Measurements from ENCODE around the gene FAM135A.
"Not testable (repeated sequence)": the region's sequence is repeated elsewhere in the genome, so short reads cannot be mapped to it uniquely, and the experiment has no call there.

The FAM135A gene

GRCh38 chr6:70566751-70567382, 153.6 kb downstream of the FAM135A start, which contains the start of gene SDHAF4:
Gene SDHAF4, plus strand, starts transcription at chr6:70566930. Its CDS starts 11 bp downstream, at chr6:70566941.
- Mint-ChIP-seq H3K4me1 (ENCODE audit: low read depth) (peaks cover 6% of the 10 kb centered on the region), H3K9me3 (no peaks in the 10 kb centered on the region), H3K36me3 (ENCODE audit: low read depth) (peaks cover 6% of the 10 kb centered on the region), H3K27me3 (ENCODE audit: low read depth) (no peaks in the 10 kb centered on the region), H3K4me3 (peak within 1 kb of the TSS; percentile 84), H3K27ac (peak within 1 kb of the TSS; percentile 77)

DNA sequence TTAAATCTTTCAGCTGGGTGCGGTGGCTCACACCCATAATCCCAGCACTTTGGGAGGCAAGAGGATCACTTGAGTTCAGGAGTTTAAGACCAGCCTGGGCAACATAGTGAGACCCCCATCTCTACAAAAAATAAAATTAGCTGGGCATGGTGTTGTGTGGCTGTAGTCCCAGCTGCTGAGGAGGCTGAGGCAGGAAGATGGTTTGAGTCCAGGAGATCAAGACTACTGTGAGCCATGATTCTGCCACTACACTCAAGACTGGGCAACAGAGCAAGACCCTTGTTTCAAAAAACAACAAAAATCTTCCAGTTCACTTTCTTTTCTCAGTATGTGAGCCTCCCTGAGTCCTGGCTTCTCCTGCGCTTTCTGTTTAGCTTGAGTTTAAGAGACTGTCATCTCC, 161.3 kb downstream of the FAM135A start:
- H3K27ac Mint-ChIP-seq = no peak overlapping the region
- peaks cover 7% of the 10 kb centered on the region for H3K36me3 Mint-ChIP-seq (ENCODE audit: low read depth)
- no peaks in the 10 kb centered on the region for H3K9me3 Mint-ChIP-seq
- peaks cover 4% of the 10 kb centered on the region for H3K4me1 Mint-ChIP-seq (ENCODE audit: low read depth)
- H3K4me3 Mint-ChIP-seq = no peak overlapping the region
- H3K27me3 Mint-ChIP-seq (ENCODE audit: low read depth) = no peaks in the 10 kb centered on the region

GRCh38 chr6:70575899-70576495, 162.7 kb downstream of the FAM135A start:
- Mint-ChIP-seq H3K4me1 (ENCODE audit: low read depth) (peaks cover 4% of the 10 kb centered on the region), H3K4me3 (no peak overlapping the region), H3K27ac (no peak overlapping the region), H3K9me3 (no peaks in the 10 kb centered on the region), H3K27me3 (ENCODE audit: low read depth) (no peaks in the 10 kb centered on the region), H3K36me3 (ENCODE audit: low read depth) (peaks cover 9% of the 10 kb centered on the region)

DNA sequence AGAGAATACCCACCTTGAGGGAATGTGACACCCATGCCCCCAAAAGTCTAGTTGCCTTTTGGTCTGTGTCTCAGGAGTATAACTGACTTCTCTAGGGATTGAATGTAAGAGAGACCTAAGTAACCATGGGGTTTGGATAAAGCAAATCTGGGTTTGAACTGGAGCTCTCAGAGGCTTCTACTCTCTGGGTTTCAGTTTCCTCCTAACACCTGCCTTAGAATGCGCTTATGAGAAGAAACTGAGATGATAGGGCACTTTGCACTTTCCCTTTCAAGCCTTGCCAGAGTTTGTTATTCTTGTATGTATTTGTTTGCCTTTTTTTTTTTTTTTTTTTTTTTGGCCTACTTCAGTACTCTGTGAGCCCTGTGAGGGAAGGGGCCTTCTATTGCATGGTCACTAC, 172.8 kb downstream of the FAM135A start:
- no peak overlapping the region for H3K27ac Mint-ChIP-seq
- H3K36me3 Mint-ChIP-seq (ENCODE audit: low read depth) = peaks cover 23% of the 10 kb centered on the region
- H3K4me3 Mint-ChIP-seq = no peak overlapping the region
- no peaks in the 10 kb centered on the region for H3K9me3 Mint-ChIP-seq
- no peaks in the 10 kb centered on the region for H3K27me3 Mint-ChIP-seq (ENCODE audit: low read depth)
- H3K4me1 Mint-ChIP-seq (ENCODE audit: low read depth) = peaks cover 19% of the 10 kb centered on the region

GRCh38 chr6:70590400-70590799, 177.1 kb downstream of the FAM135A start:
- Mint-ChIP-seq H3K9me3 (peaks cover 6% of the 10 kb centered on the region), H3K27me3 (ENCODE audit: low read depth) (no peaks in the 10 kb centered on the region), H3K36me3 (ENCODE audit: low read depth) (peaks cover 17% of the 10 kb centered on the region), H3K4me3 (no peak overlapping the region), H3K4me1 (ENCODE audit: low read depth) (peaks cover 10% of the 10 kb centered on the region), H3K27ac (no peak overlapping the region)

DNA sequence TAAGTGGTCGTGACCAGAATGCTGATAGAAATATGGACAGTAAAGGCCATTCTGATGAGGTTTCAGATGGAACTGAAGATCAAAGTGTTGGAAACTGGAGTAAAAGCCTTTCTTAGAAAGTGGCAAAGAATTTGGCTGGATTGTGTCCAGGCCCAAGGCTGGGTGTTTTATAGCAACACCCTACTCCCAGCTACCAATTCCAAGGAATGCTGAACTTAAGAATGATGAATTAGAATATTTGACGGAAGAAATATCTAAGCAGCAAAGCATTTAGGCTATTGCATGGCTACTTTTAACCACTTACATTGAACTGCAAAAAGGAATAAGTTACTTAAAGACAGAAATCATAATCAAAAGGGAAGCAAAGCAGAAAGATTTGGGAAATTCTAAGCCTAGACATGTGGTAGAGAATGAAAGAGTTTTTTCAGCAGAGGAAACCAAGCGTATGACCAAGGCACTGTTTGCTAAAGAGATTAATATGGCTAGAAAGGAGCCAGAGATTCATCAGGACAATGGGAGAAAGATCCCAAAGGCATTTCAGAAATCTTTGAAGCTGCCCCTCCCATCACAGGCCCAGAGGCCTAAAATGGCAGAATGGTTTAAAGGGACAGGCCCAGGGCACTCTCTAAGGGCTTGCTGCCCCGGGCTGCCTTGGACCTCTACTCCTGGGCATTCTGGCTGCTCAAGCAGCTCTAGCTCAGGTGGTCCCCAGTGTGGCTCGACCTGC, 179.2 kb downstream of the FAM135A start:
- no peaks in the 10 kb centered on the region for H3K27me3 Mint-ChIP-seq (ENCODE audit: low read depth)
- no peak overlapping the region for H3K27ac Mint-ChIP-seq

DNA sequence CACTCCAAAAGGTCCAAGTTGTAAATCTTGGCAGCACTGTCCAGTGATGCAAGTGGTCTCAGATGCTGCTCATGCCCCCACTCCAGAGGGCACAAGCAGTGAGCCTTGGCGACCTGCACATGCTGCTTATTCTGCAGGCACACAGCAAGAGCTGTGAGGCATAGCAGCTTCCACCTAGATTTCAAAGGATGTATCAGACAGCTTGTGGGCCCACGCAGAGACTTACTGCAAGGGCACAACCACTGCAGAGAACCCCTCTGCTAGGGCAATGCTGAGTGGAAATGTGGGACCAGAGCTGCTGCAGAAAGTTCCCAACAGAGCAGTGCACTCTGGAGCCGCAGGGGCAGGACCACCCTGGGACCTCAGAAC, 179.8 kb downstream of the FAM135A start:
- Mint-ChIP-seq H3K27me3 (ENCODE audit: low read depth) (no peaks in the 10 kb centered on the region), H3K4me3 (no peak overlapping the region), H3K36me3 (ENCODE audit: low read depth) (peaks cover 14% of the 10 kb centered on the region), H3K27ac (no peak overlapping the region), H3K9me3 (peaks cover 6% of the 10 kb centered on the region), H3K4me1 (ENCODE audit: low read depth) (no peaks in the 10 kb centered on the region)

More for the DNA sequence above, 179.2 kb downstream of the FAM135A start:
- H3K9me3 Mint-ChIP-seq = peaks cover 6% of the 10 kb centered on the region
- H3K4me1 Mint-ChIP-seq (ENCODE audit: low read depth) = no peaks in the 10 kb centered on the region
- peaks cover 15% of the 10 kb centered on the region for H3K36me3 Mint-ChIP-seq (ENCODE audit: low read depth)
- H3K4me3 Mint-ChIP-seq = no peak overlapping the region

DNA sequence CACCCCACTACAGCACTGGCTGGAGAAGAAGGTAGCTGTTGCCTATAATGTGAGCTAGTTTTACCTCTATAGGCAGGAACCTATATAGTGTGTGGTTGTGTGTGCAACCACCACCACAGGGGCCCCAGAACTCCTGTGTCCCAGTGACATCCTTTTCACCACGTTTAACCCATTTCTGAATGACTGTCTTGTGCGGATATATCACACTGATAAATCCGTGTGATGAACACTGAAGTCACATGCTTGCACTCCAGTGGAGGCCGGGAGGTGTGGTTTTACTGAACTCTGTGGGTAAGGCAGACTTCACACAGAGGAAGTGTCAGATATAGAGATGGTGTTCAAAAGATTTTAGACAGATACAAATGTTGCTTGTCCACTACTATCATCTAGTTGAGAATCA, 185.9 kb downstream of the FAM135A start:
- H3K4me1 Mint-ChIP-seq (ENCODE audit: low read depth) = peaks cover 16% of the 10 kb centered on the region
- H3K27ac Mint-ChIP-seq = peak overlapping the region; percentile 31
- H3K9me3 Mint-ChIP-seq = peaks cover 2% of the 10 kb centered on the region
- no peak overlapping the region for H3K4me3 Mint-ChIP-seq
- peaks cover 4% of the 10 kb centered on the region for H3K36me3 Mint-ChIP-seq (ENCODE audit: low read depth)
- H3K27me3 Mint-ChIP-seq (ENCODE audit: low read depth) = no peaks in the 10 kb centered on the region

- peaks cover 10% of the 10 kb centered on the region for H3K36me3 Mint-ChIP-seq (ENCODE audit: low read depth)
- no peak overlapping the region for H3K27ac Mint-ChIP-seq
- H3K4me3 Mint-ChIP-seq = no peak overlapping the region
- H3K9me3 Mint-ChIP-seq = peaks cover 8% of the 10 kb centered on the region
- H3K27me3 Mint-ChIP-seq (ENCODE audit: low read depth) = no peaks in the 10 kb centered on the region
- H3K4me1 Mint-ChIP-seq (ENCODE audit: low read depth) = peaks cover 19% of the 10 kb centered on the region
Measured at GRCh38 chr6:70601014-70601413, 187.7 kb downstream of the FAM135A start.

DNA sequence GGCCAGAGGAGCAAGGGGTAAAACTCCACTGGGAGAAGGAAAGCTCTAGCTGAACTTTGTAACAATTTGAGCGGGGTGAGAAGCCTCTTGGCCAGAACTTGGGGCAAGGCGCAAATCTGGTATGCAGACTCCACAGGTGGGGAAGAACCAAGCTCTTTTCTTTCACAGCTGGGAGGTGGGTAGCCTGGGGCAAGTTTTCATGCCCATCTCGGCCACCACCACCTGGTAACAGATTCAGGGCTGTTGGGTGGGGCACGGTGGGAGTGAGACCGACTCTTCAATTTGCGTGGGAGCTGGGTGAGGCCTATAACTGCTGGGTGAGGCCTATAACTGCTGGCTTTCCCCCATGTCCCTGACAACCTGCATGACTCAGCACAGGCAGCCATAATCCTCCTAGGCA, 190.9 kb downstream of the FAM135A start:
- Mint-ChIP-seq H3K27ac (no peak overlapping the region), H3K27me3 (ENCODE audit: low read depth) (no peaks in the 10 kb centered on the region), H3K4me3 (no peak overlapping the region), H3K36me3 (ENCODE audit: low read depth) (peaks cover 15% of the 10 kb centered on the region), H3K9me3 (peaks cover 24% of the 10 kb centered on the region), H3K4me1 (ENCODE audit: low read depth) (peaks cover 25% of the 10 kb centered on the region)

DNA sequence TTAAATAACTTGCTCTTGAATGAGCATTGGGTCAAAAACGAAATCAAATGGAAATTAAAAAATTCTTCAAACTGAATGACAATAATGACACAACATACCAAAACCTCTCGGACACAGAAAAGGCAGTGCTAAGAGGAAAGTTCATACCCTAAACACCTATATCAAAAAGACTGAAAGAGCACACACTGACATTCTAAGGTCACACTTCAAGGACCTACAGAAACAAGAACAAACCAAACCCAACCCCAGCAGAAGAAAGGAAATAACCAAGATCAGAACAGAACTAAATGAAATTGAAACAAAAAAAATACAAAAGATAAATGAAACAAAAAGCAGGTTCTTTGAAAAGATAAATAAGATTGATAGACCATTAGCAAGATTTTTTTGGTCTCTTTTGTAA, 194.1 kb downstream of the FAM135A start:
- Mint-ChIP-seq H3K27ac (peak overlapping the region; percentile 55), H3K9me3 (peaks cover 24% of the 10 kb centered on the region), H3K4me1 (ENCODE audit: low read depth) (peaks cover 24% of the 10 kb centered on the region), H3K27me3 (ENCODE audit: low read depth) (peaks cover 25% of the 10 kb centered on the region), H3K4me3 (peak overlapping the region; percentile 29), H3K36me3 (ENCODE audit: low read depth) (peaks cover 17% of the 10 kb centered on the region)

- H3K27ac Mint-ChIP-seq = not testable (repeated sequence)
- peaks cover 17% of the 10 kb centered on the region for H3K36me3 Mint-ChIP-seq (ENCODE audit: low read depth)
Measured at GRCh38 chr6:70609181-70609580, 195.9 kb downstream of the FAM135A start.

More at GRCh38 chr6:70609181-70609580, 195.9 kb downstream of the FAM135A start:
- H3K9me3 Mint-ChIP-seq = peaks cover 24% of the 10 kb centered on the region
- peaks cover 25% of the 10 kb centered on the region for H3K27me3 Mint-ChIP-seq (ENCODE audit: low read depth)
- not testable (repeated sequence) for H3K4me3 Mint-ChIP-seq
- H3K4me1 Mint-ChIP-seq (ENCODE audit: low read depth) = peaks cover 24% of the 10 kb centered on the region

Measured in T-helper 1 cell treated with Interleukin-12 subunit alpha and Interleukin-12 subunit beta and Interleukin-4 antibody, amounts not matched to agents 30 μg/mL and 1 μg/mL, for 36 hours (primary cell).